Measurements from ENCODE around the gene SUFU. TPM values are rescaled to one million over a fixed set of nuclear protein-coding genes. Genes with fewer than 3 reads are reported as not detected.
"Not testable (repeated sequence)": the region's sequence is repeated elsewhere in the genome, so short reads cannot be mapped to it uniquely, and the experiment has no call there.

The SUFU gene
- total RNA-seq, 4 donors from 2014 or later = 2.3 to 5.4 (median 4.4) TPM

- Histone ChIP-seq H3K9me3 (no peaks in the 10 kb centered on the region), H3K4me1 (no peaks in the 10 kb centered on the region), H3K27me3 (no peaks in the 10 kb centered on the region), H3K27ac (no peak overlapping the region), H3K4me3 (replicated peaks in 1 of 3) (no peak overlapping the region), H3K36me3 (no peaks in the 10 kb centered on the region)
- 100% methylated on average over 1 of the region's 1 CpG for WGBS, 2 donors
- intact Hi-C loops (cut with DNase I) = no loop called here
- no peak for TF ChIP-seq CTCF (IDR thresholded peaks at IDR 0.05)
- no peak for DNase-seq
Observed at GRCh38 chr10:102522874-102523249, 19.1 kb downstream of the SUFU start.

GRCh38 chr10:102523250-102524029 lies 19.7 kb downstream of the SUFU start:
- WGBS, 2 donors = 86 to 91% methylated on average over 7 of the region's 7 CpGs
- TF ChIP-seq POLR2A (IDR thresholded peaks at IDR 0.05) = no peak
- no peak for TF ChIP-seq CTCF (IDR thresholded peaks at IDR 0.05)
- Histone ChIP-seq H3K27ac (no peak overlapping the region), H3K4me3 (replicated peaks in 1 of 3) (no peak overlapping the region), H3K9me3 (no peaks in the 10 kb centered on the region), H3K36me3 (no peaks in the 10 kb centered on the region), H3K27me3 (no peaks in the 10 kb centered on the region), H3K4me1 (no peaks in the 10 kb centered on the region)
- no peak for DNase-seq
- intact Hi-C loops (cut with DNase I) = no loop called here

- Histone ChIP-seq H3K27ac (no peak overlapping the region), H3K36me3 (no peaks in the 10 kb centered on the region), H3K9me3 (no peaks in the 10 kb centered on the region), H3K4me1 (no peaks in the 10 kb centered on the region), H3K27me3 (no peaks in the 10 kb centered on the region), H3K4me3 (replicated peaks in 1 of 3) (no peak overlapping the region)
- TF ChIP-seq POLR2A (IDR thresholded peaks at IDR 0.05) (no peak), CTCF (IDR thresholded peaks at IDR 0.05) (no peak)
- no peak for DNase-seq
- intact Hi-C loops (cut with DNase I) = no loop called here
- WGBS, 2 donors = 77 to 90% methylated on average over 4 of the region's 4 CpGs
Observed at GRCh38 chr10:102524746-102525145, 21.0 kb downstream of the SUFU start.

- TF ChIP-seq POLR2A (IDR thresholded peaks at IDR 0.05) = no peak
- TF ChIP-seq CTCF (IDR thresholded peaks at IDR 0.05) = no peak
- Histone ChIP-seq H3K27ac (no peak overlapping the region), H3K36me3 (no peaks in the 10 kb centered on the region), H3K4me1 (no peaks in the 10 kb centered on the region), H3K27me3 (no peaks in the 10 kb centered on the region), H3K4me3 (replicated peaks in 1 of 3) (no peak overlapping the region), H3K9me3 (no peaks in the 10 kb centered on the region)
- DNase-seq = no peak
- intact Hi-C loops (cut with DNase I) = no loop called here
- 92 to 95% methylated on average over 2 of the region's 2 CpGs for WGBS, 2 donors
Observed at GRCh38 chr10:102527546-102527945, 23.8 kb downstream of the SUFU start.

- no peak for DNase-seq
- Histone ChIP-seq H3K4me3 (replicated peaks in 1 of 3) (no peak overlapping the region), H3K27ac (no peak overlapping the region), H3K36me3 (no peaks in the 10 kb centered on the region), H3K9me3 (no peaks in the 10 kb centered on the region), H3K27me3 (no peaks in the 10 kb centered on the region), H3K4me1 (peaks cover 11% of the 10 kb centered on the region in 2 donors)
- TF ChIP-seq POLR2A (IDR thresholded peaks at IDR 0.05) = no peak
- no peak for TF ChIP-seq CTCF (IDR thresholded peaks at IDR 0.05)
- intact Hi-C loops (cut with DNase I) = no loop called here
- WGBS, 2 donors = 90 to 94% methylated on average over 13 of the region's 13 CpGs
Observed at GRCh38 chr10:102534333-102534732, 30.6 kb downstream of the SUFU start.

- H3K27me3 ChIP-seq; H3K27ac ChIP-seq; DNase-seq; H3K4me3 ChIP-seq (replicated peaks in 1 of 3); intact Hi-C loops (cut with DNase I); H3K9me3 ChIP-seq; H3K36me3 ChIP-seq: not testable (repeated sequence)
- H3K4me1 ChIP-seq = peaks cover 13 to 14% of the 10 kb centered on the region in 2 donors
- WGBS, 2 donors = 96 to 98% methylated on average over 9 of the region's 9 CpGs
Observed at GRCh38 chr10:102534966-102535365, 31.2 kb downstream of the SUFU start.
